Spinal cord (tissue), 10 donors: ENCODE measurements around the gene IGSF21. TPM values are rescaled to one million over a fixed set of nuclear protein-coding genes. Genes with fewer than 3 reads are reported as not detected.

ENCODE experiments used
- DNase-seq, 6 donors: peaks; one replicate each; pipeline versions ENCODE4 v3.0.0 to v3.0.0-alpha.2; 2013 to 2015; ENCODE audit warnings: low spot score in 6 of 6, low read depth in 4 of 6
- H3K27ac ChIP-seq: one replicate; pipeline ENCODE4 v1.5.1; 2013; ENCODE audit warnings: low read depth, low read length, control low read depth
- H3K27me3 ChIP-seq: one replicate; pipeline ENCODE4 v1.6.1; 2013; ENCODE audit warnings: low read length; ENCODE audit not compliant: control insufficient read depth, insufficient read depth
- H3K36me3 ChIP-seq: one replicate; pipeline ENCODE4 v1.6.1; 2013; ENCODE audit warnings: low read length; ENCODE audit not compliant: control insufficient read depth, insufficient read depth
- H3K4me1 ChIP-seq: one replicate; pipeline ENCODE4 v1.6.1; 2013; ENCODE audit warnings: low read length; ENCODE audit not compliant: control insufficient read depth, insufficient read depth
- H3K4me3 ChIP-seq: one replicate; pipeline ENCODE4 v1.5.1; 2013; ENCODE audit warnings: low read depth, low read length, control low read depth
- H3K9me3 ChIP-seq: one replicate; pipeline ENCODE4 v1.6.1; 2013; ENCODE audit warnings: low read length; ENCODE audit not compliant: control insufficient read depth, insufficient read depth
- WGBS: methylation state at CpG from one replicate; pipeline ENCODE4 v1.1.5; 2013; ENCODE audit warnings: missing lambda C conversion rate; ENCODE audit not compliant: insufficient coverage; 5-methylcytosine and 5-hydroxymethylcytosine counted together
- polyA plus RNA-seq, 2 donors: library from polyadenylated mRNA; unstranded; fragments of 120-200 nt; gene quantifications; one replicate each; pipeline ENCODE4 v1.2.1, GENCODE V29; 2013; ENCODE audit not compliant: insufficient read length in 2 of 2
- total RNA-seq, 2 donors: library from RNA; depleted of rRNA in 1 of 2; stranded (reverse); fragments of 120-200 nt in 1 of 2; fragments of >200 nt in 1 of 2; gene quantifications; one replicate each; pipeline versions ENCODE4 v1.2.3 to v1.2.4, GENCODE V29; 2013 to 2014
- donor health status: healthy.

Gene IGSF21
- total and polyA plus RNA-seq, 4 donors: 9.0 to 70.7 (median 40.7) TPM

DNA sequence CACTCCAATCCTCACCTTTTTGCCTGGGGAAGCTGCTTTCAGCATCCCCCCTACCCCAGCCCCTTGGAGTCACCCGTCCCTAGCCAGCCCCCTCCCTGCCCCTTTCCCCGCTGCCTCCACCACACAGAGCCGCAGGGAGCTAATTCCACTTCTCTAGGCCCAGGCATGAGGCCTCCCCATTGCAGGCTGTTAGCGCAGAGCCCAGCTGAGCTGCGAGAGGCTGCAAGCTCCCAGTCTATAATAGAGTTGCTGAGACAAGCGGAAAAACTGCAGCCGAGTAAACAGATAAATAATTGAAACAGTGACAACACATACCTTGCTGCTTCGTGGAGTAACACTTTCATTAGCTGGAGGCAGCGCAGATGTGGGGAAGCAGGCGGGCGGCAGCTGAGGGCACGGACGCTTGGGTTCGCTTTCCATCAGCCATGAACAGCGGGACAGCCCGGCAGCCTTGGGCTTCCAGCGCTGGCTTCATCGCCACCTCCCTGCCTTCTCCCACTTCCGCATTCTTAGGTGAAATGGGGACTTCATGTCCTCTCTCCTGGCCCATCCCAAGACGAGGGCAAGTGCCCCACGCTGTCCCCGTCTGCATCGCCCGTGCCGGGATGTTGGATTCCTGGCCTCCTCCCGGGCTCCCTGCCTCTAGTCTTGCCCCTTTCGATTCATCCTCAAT is 183.3 kb downstream of the IGSF21 start:
- peak in 2 of 6 donors; percentile 50 to 92 for DNase-seq
- H3K27ac ChIP-seq: no peak overlapping the region

DNA sequence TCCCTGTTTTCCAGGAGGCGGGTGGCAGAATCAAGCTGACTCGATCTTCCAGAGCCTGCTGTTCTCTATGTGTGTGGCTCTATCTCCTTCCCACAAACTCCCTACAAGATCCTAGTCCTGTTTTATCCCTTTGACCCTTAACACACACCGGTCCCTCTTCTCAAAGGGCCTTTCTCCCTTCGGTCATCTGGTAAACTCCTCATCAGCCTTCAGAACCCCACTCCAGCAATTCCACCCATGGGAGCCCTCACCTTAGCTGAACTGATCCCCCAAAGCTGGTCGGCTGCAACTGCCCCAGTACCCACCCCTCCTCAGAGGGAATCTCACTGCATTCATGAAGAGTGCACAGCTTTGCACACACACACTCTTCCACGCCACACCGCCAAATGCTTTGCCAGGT is 184.9 kb downstream of the IGSF21 start:
- 92% methylated on average over 7 of the region's 7 CpGs for WGBS
- peaks cover 2% of the 10 kb centered on the region for H3K27me3 ChIP-seq

More for the DNA sequence above, 183.3 kb downstream of the IGSF21 start:
- no peak overlapping the region for H3K4me3 ChIP-seq
- peaks cover 2% of the 10 kb centered on the region for H3K27me3 ChIP-seq
- peaks cover 12% of the 10 kb centered on the region for H3K36me3 ChIP-seq
- H3K4me1 ChIP-seq: peaks cover 27% of the 10 kb centered on the region
- 52% methylated on average over 25 of the region's 27 CpGs for WGBS
- H3K9me3 ChIP-seq: no peaks in the 10 kb centered on the region

GRCh38 chr1:18293291-18293690 is 185.7 kb downstream of the IGSF21 start:
- H3K4me3 ChIP-seq: no peak overlapping the region
- DNase-seq: no peak
- H3K27me3 ChIP-seq: peaks cover 2% of the 10 kb centered on the region
- WGBS: no CpG with 5 or more reads among the region's 6 CpGs
- no peak overlapping the region for H3K27ac ChIP-seq
- peaks cover 27% of the 10 kb centered on the region for H3K4me1 ChIP-seq
- H3K36me3 ChIP-seq: peaks cover 12% of the 10 kb centered on the region
- H3K9me3 ChIP-seq: no peaks in the 10 kb centered on the region

More for the DNA sequence above, 184.9 kb downstream of the IGSF21 start:
- H3K4me1 ChIP-seq: peaks cover 27% of the 10 kb centered on the region
- no peaks in the 10 kb centered on the region for H3K9me3 ChIP-seq
- H3K4me3 ChIP-seq: no peak overlapping the region
- H3K36me3 ChIP-seq: peaks cover 12% of the 10 kb centered on the region
- no peak for DNase-seq
- H3K27ac ChIP-seq: no peak overlapping the region

- no peak overlapping the region for H3K27ac ChIP-seq
- H3K27me3 ChIP-seq: peaks cover 2% of the 10 kb centered on the region
- H3K4me1 ChIP-seq: peaks cover 20% of the 10 kb centered on the region
- no peak overlapping the region for H3K4me3 ChIP-seq
- no peaks in the 10 kb centered on the region for H3K9me3 ChIP-seq
- WGBS: 25% methylated on average over 6 of the region's 16 CpGs
- H3K36me3 ChIP-seq: peaks cover 12% of the 10 kb centered on the region
- DNase-seq: peak in 2 of 6 donors; percentile 26 to 48
Observed at GRCh38 chr1:18294437-18295176, 187.0 kb downstream of the IGSF21 start.

DNA sequence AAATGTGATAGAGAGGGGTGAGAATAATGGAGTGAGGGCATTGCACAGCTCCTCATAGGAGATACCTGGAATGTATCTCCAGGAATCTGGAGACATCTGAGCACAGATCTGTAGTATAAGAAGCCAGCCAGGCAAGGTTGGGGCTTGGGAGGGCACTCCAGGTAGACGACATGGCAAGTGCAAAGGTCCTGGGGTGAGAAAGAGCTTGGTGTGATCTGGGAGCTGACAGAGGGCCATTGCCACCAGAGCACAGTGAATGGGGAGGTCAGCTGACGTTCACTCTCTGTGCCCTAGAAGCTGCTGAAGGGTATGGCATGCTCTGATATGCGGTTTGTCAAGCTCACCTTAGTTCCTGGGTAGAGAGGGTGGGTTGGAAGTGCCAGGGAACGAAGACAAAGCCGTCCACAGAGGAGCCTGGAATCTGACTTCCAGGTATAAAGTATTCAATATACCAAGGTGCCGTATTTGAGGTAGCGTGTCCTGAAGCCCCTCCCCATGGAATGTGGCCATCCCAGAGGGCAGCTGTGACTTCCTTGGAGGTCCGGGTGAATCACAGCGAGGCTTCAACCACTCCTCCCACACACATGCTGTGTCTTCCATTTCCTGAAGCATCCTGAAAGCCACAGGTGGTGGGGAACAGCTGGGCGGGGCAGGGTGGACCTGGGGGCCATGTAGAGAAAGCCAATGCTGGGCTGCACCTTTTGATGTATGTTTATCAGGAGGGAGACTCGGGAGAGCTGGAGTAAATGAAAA is 190.5 kb downstream of the IGSF21 start:
- Histone ChIP-seq H3K9me3 (no peaks in the 10 kb centered on the region), H3K4me3 (no peak overlapping the region), H3K36me3 (peaks cover 5% of the 10 kb centered on the region), H3K27ac (no peak overlapping the region), H3K27me3 (peaks cover 2% of the 10 kb centered on the region), H3K4me1 (peaks cover 3% of the 10 kb centered on the region)
- WGBS: 64% methylated on average over 8 of the region's 11 CpGs
- no peak for DNase-seq

DNA sequence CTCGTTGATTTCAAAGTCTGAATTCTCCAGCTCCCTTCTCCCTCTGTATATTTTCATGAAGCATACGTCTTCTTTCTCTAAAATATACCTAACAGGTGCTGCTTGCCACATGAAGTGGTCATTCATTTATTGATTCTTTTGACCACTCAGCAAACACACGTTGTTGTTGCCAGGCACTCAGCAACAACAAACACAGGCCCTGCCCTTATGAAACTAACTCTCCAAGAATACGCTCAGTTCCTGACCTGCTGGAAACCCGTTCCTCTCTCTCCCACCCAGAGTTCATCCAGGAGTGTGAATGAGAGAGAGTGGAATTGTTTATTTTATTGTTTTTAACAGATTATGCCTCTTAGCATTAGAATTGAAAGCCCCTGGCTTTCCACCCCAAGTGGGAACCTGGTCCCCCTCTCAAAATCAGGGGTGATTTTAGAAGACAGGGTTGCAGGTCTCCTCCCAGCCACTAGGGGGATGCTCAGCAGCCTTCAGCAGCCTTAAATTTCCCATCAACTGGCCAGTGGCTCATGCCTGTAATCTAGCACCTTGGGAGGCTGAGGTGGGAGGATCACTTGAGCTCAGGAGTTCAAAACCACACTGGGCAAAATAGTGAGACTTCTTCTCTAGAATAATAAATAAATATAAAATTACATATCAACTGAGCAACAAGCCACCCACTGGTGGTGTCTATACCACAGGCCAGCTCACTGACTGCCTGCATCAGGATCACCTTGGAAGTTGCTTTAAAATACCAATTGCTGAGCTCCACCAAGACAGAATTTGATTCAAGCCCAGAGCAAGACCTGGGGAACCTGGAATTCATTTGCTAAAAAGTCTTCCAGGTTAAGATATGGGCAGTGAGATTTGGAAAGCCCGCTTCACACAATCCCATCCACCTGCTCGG is 192.1 kb downstream of the IGSF21 start:
- peaks cover 1% of the 10 kb centered on the region for H3K36me3 ChIP-seq
- no peaks in the 10 kb centered on the region for H3K9me3 ChIP-seq
- H3K27me3 ChIP-seq: peaks cover 2% of the 10 kb centered on the region
- H3K4me1 ChIP-seq: peaks cover 3% of the 10 kb centered on the region
- 62% methylated on average over 5 of the region's 7 CpGs for whole genome bisulfite sequencing
- no peak overlapping the region for H3K4me3 ChIP-seq
- H3K27ac ChIP-seq: no peak overlapping the region
- DNase-seq: no peak

DNA sequence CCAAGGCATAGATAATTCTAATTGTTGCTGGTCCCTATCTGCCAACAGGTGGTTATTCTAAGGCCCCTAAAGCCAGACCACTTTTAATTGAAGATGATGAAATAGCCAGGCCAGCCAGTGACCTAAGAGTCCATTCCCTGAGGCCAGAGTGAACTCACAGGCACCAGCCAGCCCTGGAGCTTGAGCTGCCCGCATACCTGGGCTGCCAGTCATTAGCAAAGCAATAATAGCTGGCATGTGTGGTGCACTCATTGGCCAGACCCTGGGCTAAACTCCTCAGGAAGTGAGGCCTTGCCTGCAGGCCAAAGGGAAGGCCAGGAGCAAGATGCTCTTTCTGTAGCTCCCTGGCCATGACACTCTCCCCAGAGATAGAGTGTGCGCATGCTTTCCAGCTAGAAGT is 192.8 kb downstream of the IGSF21 start:
- DNase-seq: no peak
- Histone ChIP-seq H3K27me3 (peaks cover 2% of the 10 kb centered on the region), H3K4me3 (no peak overlapping the region), H3K9me3 (no peaks in the 10 kb centered on the region), H3K36me3 (no peaks in the 10 kb centered on the region), H3K27ac (no peak overlapping the region), H3K4me1 (no peaks in the 10 kb centered on the region)
- WGBS: 94% methylated on average over 2 of the region's 2 CpGs

- Histone ChIP-seq H3K27ac (no peak overlapping the region), H3K9me3 (no peaks in the 10 kb centered on the region), H3K36me3 (no peaks in the 10 kb centered on the region), H3K4me1 (no peaks in the 10 kb centered on the region), H3K27me3 (no peaks in the 10 kb centered on the region), H3K4me3 (no peak overlapping the region)
- no peak for DNase-seq
- 88% methylated on average over 3 of the region's 7 CpGs for WGBS
Observed at GRCh38 chr1:18302788-18303413, 195.3 kb downstream of the IGSF21 start.
